BJ (cell line): ENCODE data around the gene MCRIP2. TPM values are rescaled to one million over a fixed set of nuclear protein-coding genes. Genes with fewer than 3 reads are reported as not detected.

Source experiments
- CTCF ChIA-PET: fragments of 350-600 bp; formaldehyde crosslinking; extraction: SDS; loops from one replicate; lab custom pipeline; 2021; ENCODE audit warnings: antibody characterized with exemption, inconsistent platforms; lab: Yijun Ruan, JAX
- POLR2A ChIA-PET: fragments of 300-600 bp; sonication (Branson Sonifier 250); formaldehyde crosslinking; extraction: SDS; loops from one replicate; lab custom pipeline; 2021; ENCODE audit warnings: antibody characterized with exemption; lab: Charles Lee
- DNase-seq: peaks from one replicate; pipeline ENCODE4 v3.0.0-alpha.2; 2011; ENCODE audit warnings: low read depth
- H3K27me3 ChIP-seq: 2 replicates; pipeline ENCODE4 v1.6.0; 2011; ENCODE audit warnings: low read length; ENCODE audit not compliant: control insufficient read depth, insufficient read depth
- H3K36me3 ChIP-seq: 2 replicates; pipeline ENCODE4 v1.5.1; 2011; ENCODE audit warnings: low read length; ENCODE audit not compliant: control insufficient read depth, insufficient read depth
- H3K4me3 ChIP-seq: 2 replicates; pipeline ENCODE4 v1.5.1; 2011; ENCODE audit warnings: low read depth, mild to moderate bottlenecking, control low read depth, low read length
- polyA plus RNA-seq: library from polyadenylated mRNA; depleted of rRNA; stranded (reverse); fragments of >200 nt; gene quantifications from 2 replicates; pipeline ENCODE4 v1.2.3, GENCODE V29; 2011
- TF ChIP-seq, protein P1 (sequence below): IDR thresholded peaks from 2 replicates; pipeline ENCODE4 v1.5.1; 2011; ENCODE audit warnings: low read depth, mild to moderate bottlenecking, control low read depth, inconsistent platforms, low read length, moderate library complexity; ENCODE audit not compliant: insufficient read depth

MCRIP2 gene
- polyA plus RNA-seq, 1 experiment, result 16.5 TPM

DNA sequence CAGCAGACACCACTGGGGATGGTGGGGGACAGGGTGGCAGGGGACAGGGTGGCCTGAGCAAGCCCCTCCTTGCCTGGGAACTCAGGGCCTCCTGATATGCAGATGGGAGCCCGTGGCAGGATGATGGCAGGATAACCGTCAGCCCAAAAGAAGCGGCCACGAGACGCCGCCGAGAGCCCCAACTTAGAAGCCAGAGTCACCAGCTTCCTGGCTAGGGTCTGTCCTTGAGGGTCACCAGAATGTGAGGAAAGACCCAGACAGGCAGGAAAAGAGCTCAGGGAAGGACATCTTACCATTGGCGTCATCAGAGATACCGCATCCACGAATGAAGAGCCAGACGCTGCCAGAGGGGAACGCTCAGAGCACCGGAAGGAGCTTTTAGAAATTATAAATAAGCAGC is 32.3 kb upstream of the MCRIP2 start:
- peaks cover 1% of the 10 kb centered on the region; the same call in 1 of the 2 replicates for H3K36me3 ChIP-seq
- H3K27me3 ChIP-seq, result no peaks in the 10 kb centered on the region
- no peak overlapping the region for H3K4me3 ChIP-seq
- DNase-seq, result no peak
- TF ChIP-seq, protein P1, sequence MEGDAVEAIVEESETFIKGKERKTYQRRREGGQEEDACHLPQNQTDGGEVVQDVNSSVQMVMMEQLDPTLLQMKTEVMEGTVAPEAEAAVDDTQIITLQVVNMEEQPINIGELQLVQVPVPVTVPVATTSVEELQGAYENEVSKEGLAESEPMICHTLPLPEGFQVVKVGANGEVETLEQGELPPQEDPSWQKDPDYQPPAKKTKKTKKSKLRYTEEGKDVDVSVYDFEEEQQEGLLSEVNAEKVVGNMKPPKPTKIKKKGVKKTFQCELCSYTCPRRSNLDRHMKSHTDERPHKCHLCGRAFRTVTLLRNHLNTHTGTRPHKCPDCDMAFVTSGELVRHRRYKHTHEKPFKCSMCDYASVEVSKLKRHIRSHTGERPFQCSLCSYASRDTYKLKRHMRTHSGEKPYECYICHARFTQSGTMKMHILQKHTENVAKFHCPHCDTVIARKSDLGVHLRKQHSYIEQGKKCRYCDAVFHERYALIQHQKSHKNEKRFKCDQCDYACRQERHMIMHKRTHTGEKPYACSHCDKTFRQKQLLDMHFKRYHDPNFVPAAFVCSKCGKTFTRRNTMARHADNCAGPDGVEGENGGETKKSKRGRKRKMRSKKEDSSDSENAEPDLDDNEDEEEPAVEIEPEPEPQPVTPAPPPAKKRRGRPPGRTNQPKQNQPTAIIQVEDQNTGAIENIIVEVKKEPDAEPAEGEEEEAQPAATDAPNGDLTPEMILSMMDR, result no peak
- POLR2A ChIA-PET, result no interaction called here
- CTCF ChIA-PET, result interaction anchor here (0.6 to 1.0 kb wide), 2 partner anchors 17 to 209 kb away, joined by 3 read pairs; no protein-coding TSS in a partner anchor

DNA sequence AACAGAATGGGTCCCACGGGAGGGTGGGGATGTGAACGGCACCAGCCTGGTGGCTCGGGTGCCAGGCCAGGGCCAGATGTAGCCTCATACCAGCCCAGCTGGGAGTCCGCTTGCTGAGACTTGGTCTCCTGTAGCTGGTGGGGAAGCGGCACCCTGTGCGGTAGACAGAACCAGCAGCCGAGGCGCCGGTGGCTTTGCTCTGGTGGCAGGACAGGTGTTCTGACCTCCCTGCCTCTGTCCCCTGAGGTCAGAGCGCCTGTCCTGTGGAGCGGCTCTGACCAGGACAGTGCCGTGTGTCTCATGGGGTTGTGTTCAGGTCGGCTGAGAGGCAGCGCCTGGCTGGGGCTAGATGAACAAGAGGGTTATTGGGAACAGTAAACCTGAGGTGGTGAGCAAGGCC is 31.6 kb upstream of the MCRIP2 start:
- peaks cover 1% of the 10 kb centered on the region; the same call in 1 of the 2 replicates for H3K36me3 ChIP-seq
- no peaks in the 10 kb centered on the region for H3K27me3 ChIP-seq
- no peak for DNase-seq
- H3K4me3 ChIP-seq, result no peak overlapping the region
- TF ChIP-seq, protein P1, result no peak
- ChIA-PET POLR2A (no interaction called here), CTCF (interaction anchor here (1.0 kb wide), 1 partner anchor 17 kb away, joined by 3 read pairs; no protein-coding TSS in a partner anchor)

DNA sequence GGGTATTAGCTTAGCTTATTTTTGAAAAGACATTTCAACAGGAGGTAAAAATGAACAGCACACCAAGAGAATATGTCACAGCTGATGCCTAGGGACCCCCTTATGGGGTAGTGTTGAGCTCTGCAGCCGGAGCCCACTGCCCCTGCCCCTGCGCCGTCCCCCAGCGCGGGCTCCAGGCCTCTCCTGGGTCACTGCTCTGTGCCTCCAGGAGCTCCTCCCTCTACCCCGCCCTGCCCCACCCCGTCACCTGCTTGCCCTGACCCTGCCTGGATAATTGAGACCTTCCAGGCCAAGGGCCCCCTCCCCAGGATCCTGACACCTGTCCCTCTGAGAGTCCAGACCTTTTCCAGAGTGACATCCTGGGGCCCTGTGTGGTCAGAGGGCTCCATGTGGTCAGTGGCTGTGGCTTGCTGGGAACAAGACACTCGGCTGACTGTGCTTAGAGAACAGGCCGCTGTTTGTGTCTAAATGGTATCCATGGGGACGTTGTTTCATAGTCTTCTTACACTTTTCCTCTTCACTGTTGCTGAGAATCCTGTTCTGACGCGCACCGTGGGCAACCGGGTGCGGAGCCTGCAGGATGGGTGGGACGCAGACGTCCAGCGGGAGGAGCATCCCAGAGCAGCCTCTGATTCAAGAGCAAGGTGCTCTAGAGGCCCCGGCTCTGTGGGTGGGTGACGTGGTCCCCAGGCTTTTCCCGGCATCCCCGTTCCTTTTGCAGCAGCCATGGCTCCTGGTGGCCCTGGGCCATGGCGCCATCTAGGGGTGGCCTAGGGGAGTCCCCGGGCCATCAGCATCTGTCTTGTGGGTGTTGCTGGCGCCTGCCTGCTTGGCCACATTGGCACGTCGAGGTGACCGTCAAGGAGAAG is 30.9 kb upstream of the MCRIP2 start:
- H3K4me3 ChIP-seq, result no peak overlapping the region
- CTCF ChIA-PET, result no interaction called here
- POLR2A ChIA-PET, result no interaction called here

DNA sequence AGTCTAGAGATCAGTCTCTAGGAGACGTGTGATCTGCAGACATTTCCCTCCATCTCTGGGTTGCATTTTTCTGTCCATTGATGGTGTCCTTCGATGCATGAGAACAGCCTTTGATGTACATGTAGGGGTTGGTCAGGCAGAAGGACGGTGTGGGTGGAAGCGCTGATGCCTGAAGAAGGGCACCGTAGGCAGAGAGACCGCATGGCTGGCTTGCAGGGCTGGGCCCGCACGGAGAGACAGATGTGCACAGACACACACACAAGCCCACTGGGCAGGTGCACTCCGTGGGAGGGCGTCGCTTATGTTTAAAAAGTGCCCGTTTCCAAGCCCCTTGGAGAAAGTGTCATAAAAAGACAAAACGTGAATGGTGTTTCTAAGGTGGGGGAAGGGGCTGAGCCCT is 26.5 kb upstream of the MCRIP2 start:
- CTCF ChIA-PET, result no interaction called here
- DNase-seq, result no peak
- Histone ChIP-seq H3K27me3 (no peaks in the 10 kb centered on the region), H3K4me3 (no peak overlapping the region), H3K36me3 (peaks cover 1% of the 10 kb centered on the region; the same call in 1 of the 2 replicates)
- POLR2A ChIA-PET, result no interaction called here
- TF ChIP-seq, protein P1, result no peak

More for the DNA sequence above, 30.9 kb upstream of the MCRIP2 start:
- no peaks in the 10 kb centered on the region for H3K27me3 ChIP-seq
- TF ChIP-seq, protein P1, result peak; percentile 54
- no peak for DNase-seq
- peaks cover 1% of the 10 kb centered on the region; the same call in 1 of the 2 replicates for H3K36me3 ChIP-seq

DNA sequence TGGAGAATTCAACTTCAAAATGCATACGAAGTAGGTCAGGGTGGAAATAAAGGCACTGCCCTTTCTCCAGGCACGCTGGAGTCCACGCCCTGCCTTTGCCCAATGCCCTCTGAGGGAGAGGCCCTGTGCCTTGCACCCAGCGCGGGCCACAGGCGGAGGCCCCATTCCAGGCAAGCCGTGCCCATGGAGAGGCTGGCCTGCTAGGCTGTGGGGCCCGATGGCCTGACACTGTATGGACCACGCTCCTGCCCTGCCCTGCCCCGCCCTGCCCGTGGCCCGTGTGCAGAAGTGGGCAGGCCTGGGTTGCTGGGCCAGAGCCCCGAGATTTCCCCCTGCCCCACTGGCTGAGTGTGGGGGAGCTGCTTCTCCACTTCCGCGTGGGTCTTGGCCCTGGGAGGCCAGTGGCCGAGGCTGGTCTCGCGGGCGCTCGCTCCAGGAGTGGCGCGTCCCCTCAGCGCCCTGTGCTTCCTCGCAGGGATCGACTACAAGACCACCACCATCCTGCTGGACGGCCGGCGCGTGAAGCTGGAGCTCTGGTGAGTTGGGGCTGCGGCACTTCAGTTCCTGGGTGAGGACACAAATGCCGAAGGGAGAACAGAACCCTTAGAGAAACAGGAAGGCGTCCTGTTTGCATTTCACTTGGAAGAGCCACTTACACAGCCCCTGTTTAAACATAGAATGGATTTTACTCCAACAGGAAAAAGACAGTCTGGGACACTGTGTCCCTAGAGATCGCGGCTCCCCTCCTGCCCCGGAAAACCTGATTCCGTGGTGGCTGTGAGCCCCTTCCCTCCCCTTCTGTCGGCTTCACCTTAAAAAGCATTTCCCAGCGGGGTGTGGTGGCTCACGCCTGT is 24.7 kb upstream of the MCRIP2 start:
- TF ChIP-seq, protein P1, result no peak
- CTCF ChIA-PET, result no interaction called here
- no peak for DNase-seq
- H3K36me3 ChIP-seq, result peaks cover 1% of the 10 kb centered on the region; the same call in 1 of the 2 replicates
- H3K4me3 ChIP-seq, result no peak overlapping the region
- POLR2A ChIA-PET, result no interaction called here
- no peaks in the 10 kb centered on the region for H3K27me3 ChIP-seq
